ACHN (cell line): Measurements from ENCODE around the gene DSG2.

Source experiments
- DNase-seq: peaks from one replicate; pipeline ENCODE4 v3.0.0-alpha.2; 2015
- in situ Hi-C: cut with HindIII; loops from 2 replicates; pipeline ENCODE4 v1.10.0; 2017; ENCODE audit warnings: low sequenced_read_pairs, low pct_ligation_motif_present, low pct_unique_long_range_greater_than_20kb

Gene DSG2

GRCh38 chr18:31546476-31546875 lies 48.5 kb downstream of the DSG2 start:
- peak; percentile 7 for DNase-seq
- in situ Hi-C loops: no loop called here

DNA sequence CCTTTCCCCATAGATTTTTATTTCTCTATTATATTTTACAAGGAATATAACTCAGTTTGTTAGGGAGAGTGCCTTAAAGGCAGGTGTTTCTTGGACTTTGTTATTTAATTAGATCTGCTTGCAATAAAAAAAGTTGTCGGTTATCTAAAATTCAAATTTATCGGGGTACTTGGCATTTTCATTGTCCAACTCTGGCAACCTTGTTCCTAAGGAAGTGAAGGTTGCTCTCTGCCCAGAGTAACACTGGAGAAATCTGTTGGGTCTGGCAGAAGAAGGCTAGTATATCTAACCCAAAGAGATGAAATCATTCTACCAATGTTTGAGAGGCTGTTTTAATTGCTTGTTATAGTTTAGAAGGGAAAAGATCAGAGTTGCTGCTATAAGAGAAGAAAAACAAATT lies 50.9 kb downstream of the DSG2 start:
- in situ Hi-C loops: no loop called here
- no peak for DNase-seq

- in situ Hi-C loops: no loop called here
- no peak for DNase-seq
These were observed 51.4 kb downstream of the DSG2 start for GRCh38 chr18:31549416-31549815.

DNA sequence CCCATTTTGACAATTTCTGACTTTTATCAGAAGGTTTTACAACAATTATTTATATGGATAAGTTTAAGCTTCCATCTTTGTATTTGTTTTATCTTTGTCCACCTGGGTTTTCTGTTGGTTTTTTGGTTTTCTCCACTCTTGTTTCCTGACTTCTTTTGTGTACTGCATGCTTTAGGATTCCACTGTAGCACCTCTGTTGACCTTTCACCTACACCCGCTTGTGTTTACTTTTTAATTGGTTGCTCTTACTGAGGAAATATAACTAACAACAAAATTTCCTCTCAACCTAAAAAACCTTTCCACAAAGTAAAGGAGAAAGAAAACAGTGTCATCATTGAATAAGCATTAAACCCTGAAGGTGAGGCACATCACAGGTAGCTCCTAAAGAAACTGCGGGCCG lies 53.9 kb downstream of the DSG2 start:
- no peak for DNase-seq
- in situ Hi-C loops: no loop called here

DNA sequence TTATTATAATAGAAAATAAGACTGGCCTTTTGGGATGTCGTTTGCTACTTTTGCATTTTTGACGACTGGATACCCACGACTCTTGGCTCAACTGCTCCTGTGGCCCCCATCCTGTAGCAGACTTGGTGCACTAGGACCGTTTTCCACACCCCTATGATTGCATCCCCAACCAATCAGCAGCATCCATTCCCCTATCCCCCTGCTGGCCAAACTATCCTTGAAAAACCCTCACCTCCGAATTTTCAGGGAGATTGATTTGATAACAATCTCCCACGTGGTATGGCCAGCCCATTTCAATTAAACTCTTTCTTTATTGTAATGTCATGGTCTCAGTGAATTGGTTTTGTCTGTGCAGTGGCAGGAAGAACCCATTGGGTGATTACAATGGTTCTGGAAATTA lies 55.8 kb downstream of the DSG2 start:
- no peak for DNase-seq
- in situ Hi-C loops: no loop called here

- no peak for DNase-seq
- in situ Hi-C loops: no loop called here
These were observed 56.8 kb downstream of the DSG2 start for GRCh38 chr18:31554776-31555175.

DNA sequence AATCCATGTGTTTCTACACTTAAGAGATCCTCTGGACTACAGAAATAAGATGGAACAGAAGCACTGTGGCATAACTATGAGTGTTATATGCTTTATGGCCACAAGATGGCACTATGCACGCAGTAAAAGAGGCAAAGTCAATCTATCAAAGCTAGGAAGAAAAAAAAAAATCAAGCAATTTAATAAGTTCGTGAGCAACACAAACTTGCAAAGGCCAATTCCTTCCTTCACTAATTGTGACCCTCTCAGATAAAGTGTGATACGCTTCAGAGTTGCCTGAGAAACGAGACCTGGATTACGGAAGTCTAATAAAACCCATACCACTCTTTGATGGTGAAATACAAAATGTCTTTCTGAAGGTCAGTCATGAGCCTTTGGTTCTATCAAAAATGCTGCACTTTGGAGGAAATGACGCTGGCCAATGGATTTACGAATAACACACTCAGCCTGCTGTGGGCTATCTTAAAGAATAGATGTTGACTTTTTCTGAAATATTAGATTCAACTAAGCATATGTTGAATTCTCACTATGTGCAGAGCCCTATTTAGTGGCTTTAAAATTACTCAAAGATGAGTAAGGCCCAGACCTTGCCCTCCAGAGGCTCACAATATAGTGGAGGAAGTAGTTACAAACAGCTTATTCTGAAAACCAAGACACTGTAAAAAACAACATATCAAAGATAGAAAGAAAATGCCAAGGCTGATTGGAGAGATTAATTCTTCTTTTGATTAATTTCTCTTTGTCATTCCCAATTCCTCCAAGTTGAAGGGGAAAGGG lies 58.2 kb downstream of the DSG2 start:
- in situ Hi-C loops: no loop called here
- DNase-seq: peak; percentile 67

GRCh38 chr18:31557446-31557845 lies 59.5 kb downstream of the DSG2 start:
- in situ Hi-C loops: no loop called here
- DNase-seq: no peak

- DNase-seq: no peak
- in situ Hi-C loops: no loop called here
These were observed 60.6 kb downstream of the DSG2 start for GRCh38 chr18:31558567-31558966.

DNA sequence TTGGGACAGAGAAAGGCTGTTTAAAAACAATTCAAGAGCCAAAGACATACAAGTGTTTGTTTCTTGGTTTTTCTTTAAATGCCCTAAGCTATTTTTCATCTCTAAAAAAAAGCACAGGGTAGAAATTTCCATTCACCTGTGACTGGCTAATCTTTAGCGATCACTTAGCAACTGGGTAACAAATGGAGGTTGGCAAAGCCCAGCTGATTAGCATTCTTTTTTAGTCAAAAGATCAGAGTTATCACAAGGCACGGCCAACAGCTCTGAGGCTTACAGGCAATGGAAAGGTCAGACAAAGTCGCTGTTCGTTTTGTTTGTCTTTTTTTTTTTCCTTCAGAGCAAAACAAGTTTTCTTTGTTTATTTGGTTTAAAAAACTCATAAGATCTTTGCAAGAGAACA lies 64.7 kb downstream of the DSG2 start:
- in situ Hi-C loops: no loop called here
- no peak for DNase-seq

- peak; percentile 9 for DNase-seq
- in situ Hi-C loops: no loop called here
These were observed 65.8 kb downstream of the DSG2 start for GRCh38 chr18:31563778-31564177.

GRCh38 chr18:31565345-31565744 lies 67.4 kb downstream of the DSG2 start:
- in situ Hi-C loops: no loop called here
- no peak for DNase-seq

DNA sequence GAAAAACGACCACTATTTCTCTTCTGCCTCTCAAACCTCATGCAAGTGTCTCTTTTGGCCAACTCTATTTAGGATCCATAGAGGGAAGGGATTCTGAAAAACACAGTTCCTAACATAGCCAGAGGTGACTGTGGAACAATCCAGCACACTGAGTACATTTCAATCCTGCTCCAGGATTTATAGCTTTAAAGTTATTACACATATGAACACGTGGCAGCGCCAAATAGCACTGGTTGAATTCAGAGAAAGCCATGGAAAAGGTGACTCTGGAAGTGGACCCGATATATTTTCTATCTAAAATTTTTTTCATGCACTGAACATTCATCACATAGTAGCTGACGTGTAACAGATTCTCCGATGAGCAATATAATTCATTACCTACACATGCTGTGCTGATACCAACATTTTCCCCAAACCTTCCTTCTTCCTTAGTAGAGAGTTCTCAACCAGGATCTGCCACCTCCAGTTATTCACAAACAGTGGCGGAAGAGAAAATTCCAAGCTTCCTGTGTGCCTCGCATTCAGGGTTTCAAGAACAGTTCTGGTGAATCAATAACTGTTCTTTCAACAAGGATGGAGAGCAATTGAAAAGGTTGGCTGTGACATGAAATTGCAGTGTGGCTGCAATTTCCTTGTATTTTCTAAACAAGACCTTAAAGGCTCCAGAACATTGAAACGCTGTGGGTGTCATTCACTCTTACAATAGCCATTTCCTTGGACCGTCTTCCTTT lies 68.0 kb downstream of the DSG2 start:
- no peak for DNase-seq
- in situ Hi-C loops: no loop called here

- no peak for DNase-seq
- in situ Hi-C loops: no loop called here
These were observed 68.8 kb downstream of the DSG2 start for GRCh38 chr18:31566576-31567306.

DNA sequence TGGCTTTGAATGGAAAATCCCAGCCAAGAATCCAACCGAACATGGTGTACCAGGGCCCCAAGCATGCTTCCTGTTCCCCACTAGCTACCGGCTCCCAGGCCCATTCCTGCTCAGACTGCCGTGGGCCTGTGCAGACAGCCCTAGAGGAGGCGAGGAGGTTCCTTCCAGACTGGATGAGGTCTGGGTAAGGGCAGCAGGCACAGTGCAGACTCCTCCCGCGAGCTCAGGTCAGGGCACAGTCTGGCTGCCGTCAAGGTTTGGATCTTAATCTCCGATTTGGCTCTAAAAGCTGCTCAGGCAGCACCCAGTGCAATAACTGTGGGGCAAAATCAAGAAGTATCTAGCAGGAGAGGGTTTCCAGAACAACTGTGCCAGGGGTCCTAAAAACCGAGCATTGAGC lies 74.4 kb downstream of the DSG2 start:
- in situ Hi-C loops: no loop called here
- DNase-seq: no peak

- in situ Hi-C loops: no loop called here
- DNase-seq: no peak
These were observed 75.1 kb downstream of the DSG2 start for GRCh38 chr18:31573051-31573450.

DNA sequence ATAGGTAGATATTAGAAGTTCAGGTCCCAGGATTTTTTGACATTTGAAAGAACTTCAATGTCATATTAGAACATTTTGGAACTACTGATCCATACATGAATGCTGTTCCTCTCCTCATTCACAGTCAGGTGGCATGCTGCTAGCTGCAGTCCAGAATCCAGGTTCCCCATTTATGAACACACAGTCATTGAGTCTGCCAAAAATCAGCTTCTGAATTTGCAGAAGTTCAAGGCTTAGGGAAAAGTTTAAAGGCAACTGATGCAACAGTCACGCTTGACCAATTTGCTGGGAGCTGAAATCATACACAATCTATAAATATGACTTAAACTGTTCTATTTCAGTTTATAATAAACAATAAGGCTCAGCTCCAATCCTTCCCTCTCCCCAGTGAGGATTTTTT lies 76.4 kb downstream of the DSG2 start:
- in situ Hi-C loops: no loop called here
- no peak for DNase-seq

DNA sequence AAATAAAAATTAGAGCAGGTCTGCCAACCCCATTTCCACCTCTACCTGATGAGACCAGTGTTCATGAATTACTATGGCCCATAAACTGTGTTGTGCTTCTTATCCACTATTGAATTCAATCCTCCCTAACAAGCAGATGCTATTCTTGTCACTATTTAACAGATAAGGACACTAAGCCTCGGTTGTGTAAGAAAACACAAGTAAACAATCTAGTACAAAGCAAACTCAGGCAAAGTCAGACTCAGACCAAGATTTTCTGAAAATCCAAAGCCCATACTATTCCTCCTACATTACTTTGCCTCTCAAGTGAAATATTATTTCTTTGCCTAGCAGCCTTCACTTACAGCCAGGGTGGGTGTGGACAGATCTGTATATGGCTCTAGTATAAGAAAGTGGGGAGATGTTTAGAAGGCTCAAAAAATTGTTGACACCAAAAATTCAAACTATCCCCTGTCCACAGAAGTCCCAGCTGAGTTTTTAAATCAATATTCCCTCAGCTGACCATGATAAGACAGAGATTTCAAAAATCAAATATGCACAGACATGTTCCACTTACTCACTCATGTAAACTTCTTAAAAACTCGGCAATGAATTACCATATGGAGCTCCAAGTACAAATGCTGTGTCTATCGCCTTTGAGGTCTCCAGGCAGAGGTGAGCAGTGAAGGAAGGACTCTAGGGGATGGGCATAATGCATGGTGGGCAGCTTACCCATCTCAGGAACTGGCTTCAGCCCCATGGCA lies 77.7 kb downstream of the DSG2 start:
- in situ Hi-C loops: no loop called here
- no peak for DNase-seq

- no peak for DNase-seq
- in situ Hi-C loops: no loop called here
These were observed 78.7 kb downstream of the DSG2 start for GRCh38 chr18:31576670-31577069.
